Measurements from ENCODE around the gene ZNF81. TPM values are rescaled to one million over a fixed set of nuclear protein-coding genes. Genes with fewer than 3 reads are reported as not detected.

Gene ZNF81
- total RNA-seq, 1 experiment from 2014 or later, result 4.8 TPM

DNA sequence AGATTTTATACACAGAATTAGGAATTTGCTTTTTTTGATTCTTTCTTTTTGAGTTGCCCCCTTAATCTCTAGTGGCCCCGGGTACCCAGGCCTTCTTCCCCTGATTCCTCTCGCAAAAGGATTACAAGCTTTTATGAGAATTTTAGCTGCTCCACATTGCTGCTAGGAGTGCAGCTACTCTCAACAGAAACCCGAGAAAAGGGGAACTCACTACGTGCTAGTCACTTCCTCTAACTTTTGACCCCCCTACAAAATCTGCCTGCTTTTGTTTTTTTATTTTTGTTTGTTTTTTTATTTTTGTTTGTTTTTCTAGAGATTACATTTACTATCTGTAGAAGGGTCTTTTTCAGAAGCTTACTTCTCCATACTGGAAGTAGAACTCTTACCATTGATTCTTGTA is 64.1 kb downstream of the ZNF81 start:
- Histone ChIP-seq H3K4me3 (replicated peaks in 1 of 2; ENCODE audit: low read depth in 1 of 2, low read length in 2 of 2) (no peak overlapping the region), H3K9me2 (ENCODE audit: insufficient read depth) (no peaks in the 10 kb centered on the region), H3K4me2 (ENCODE audit: low read length) (no peak overlapping the region), H3K36me3 (ENCODE audit: control insufficient read depth in 1 of 2, insufficient read depth in 2 of 2, low read length in 2 of 2) (no peaks in the 10 kb centered on the region), H3K27ac (ENCODE audit: low read depth, low read length) (no peak overlapping the region), H3K27me3 (ENCODE audit: insufficient read depth, low read length) (no peaks in the 10 kb centered on the region), H3K9me3 (ENCODE audit: control insufficient read depth in 1 of 2, insufficient read depth in 1 of 2, low read depth in 1 of 2, low read length in 2 of 2) (no peaks in the 10 kb centered on the region), H4K20me1 (ENCODE audit: insufficient read depth) (no peaks in the 10 kb centered on the region), H3K9ac (ENCODE audit: low read length) (no peak overlapping the region), H3K79me2 (ENCODE audit: insufficient read depth, low read length) (no peaks in the 10 kb centered on the region), H2AFZ (ENCODE audit: low read depth, low read length, poor library complexity, severe bottlenecking) (no peak overlapping the region), H3K4me1 (ENCODE audit: control insufficient read depth in 1 of 2, insufficient read depth in 2 of 2, low read length in 2 of 2) (no peaks in the 10 kb centered on the region)
- CTCF ChIA-PET, result no interaction called here
- intact Hi-C loops (cut with micrococcal nuclease), result no loop called here
- RAD21 ChIA-PET (ENCODE audit: low non-redundant PET in 1 of 2, low total read pairs in 2 of 2, uncharacterized antibody in 2 of 2, unreplicated experiment in 2 of 2), result interaction anchor here in 1 of 2 experiments (0.6 kb wide), 1 partner anchor 68 kb away, joined by 3 read pairs; no protein-coding TSS in a partner anchor
- POLR2A ChIA-PET, result no interaction called here
- ATAC-seq (no peak), DNase-seq (ENCODE audit: low read depth, low spot score) (no peak)
- no TSS peak for BruUV-seq (replicated peaks)
- TF ChIP-seq SIN3A (IDR thresholded peaks at IDR 0.05; ENCODE audit: low read depth) (no peak), POLR2AphosphoS5 (IDR thresholded peaks at IDR 0.05; ENCODE audit: low read depth, low read length) (no peak), EZH2 (IDR thresholded peaks at IDR 0.05) (no peak)

GRCh38 chrX:47902161-47902560 is 65.5 kb downstream of the ZNF81 start:
- no peak overlapping the region for H3K4me2 ChIP-seq (ENCODE audit: low read length)
- no peaks in the 10 kb centered on the region for H3K79me2 ChIP-seq (ENCODE audit: insufficient read depth, low read length)
- H3K4me3 ChIP-seq (replicated peaks in 1 of 2; ENCODE audit: low read depth in 1 of 2, low read length in 2 of 2), result no peak overlapping the region
- intact Hi-C loops (cut with micrococcal nuclease), result no loop called here
- H3K27ac ChIP-seq (ENCODE audit: low read depth, low read length), result no peak overlapping the region
- H3K4me1 ChIP-seq (ENCODE audit: control insufficient read depth in 1 of 2, insufficient read depth in 2 of 2, low read length in 2 of 2), result no peaks in the 10 kb centered on the region
- TF ChIP-seq POLR2AphosphoS5 (IDR thresholded peaks at IDR 0.05; ENCODE audit: low read depth, low read length) (no peak), YY1 (IDR thresholded peaks at IDR 0.05; ENCODE audit: extremely low read depth, insufficient replicate concordance, low read depth, low read length) (no peak), ZNF274 (IDR thresholded peaks at IDR 0.05; ENCODE audit: low read depth, low read length) (no peak), CEBPB (IDR thresholded peaks at IDR 0.05; ENCODE audit: low read depth) (no peak), EZH2phosphoT487 (IDR thresholded peaks at IDR 0.05; ENCODE audit: borderline replicate concordance) (no peak), ELF1 (IDR thresholded peaks at IDR 0.05; ENCODE audit: borderline replicate concordance, low read depth) (no peak), SIN3A (IDR thresholded peaks at IDR 0.05; ENCODE audit: low read depth) (no peak), REST (IDR thresholded peaks at IDR 0.05; ENCODE audit: low read depth) (no peak), RAD21 (IDR thresholded peaks at IDR 0.05; ENCODE audit: low read depth) (no peak), SP1 (IDR thresholded peaks at IDR 0.05; ENCODE audit: low read depth) (no peak), JUND (IDR thresholded peaks at IDR 0.05) (no peak), FOSL1 (IDR thresholded peaks at IDR 0.05; ENCODE audit: low read depth) (no peak), TCF7L2 (IDR thresholded peaks at IDR 0.05; ENCODE audit: borderline replicate concordance, extremely low read depth, insufficient read depth, insufficient read length) (no peak), ZFX (IDR thresholded peaks at IDR 0.05) (no peak), SRF (IDR thresholded peaks at IDR 0.05; ENCODE audit: low read depth) (no peak), POLR2A (IDR thresholded peaks at IDR 0.05; ENCODE audit: borderline replicate concordance, extremely low read depth, insufficient read depth, insufficient read length) (no peak), EZH2 (IDR thresholded peaks at IDR 0.05) (no peak)
- TF ChIP-seq, protein P1, sequence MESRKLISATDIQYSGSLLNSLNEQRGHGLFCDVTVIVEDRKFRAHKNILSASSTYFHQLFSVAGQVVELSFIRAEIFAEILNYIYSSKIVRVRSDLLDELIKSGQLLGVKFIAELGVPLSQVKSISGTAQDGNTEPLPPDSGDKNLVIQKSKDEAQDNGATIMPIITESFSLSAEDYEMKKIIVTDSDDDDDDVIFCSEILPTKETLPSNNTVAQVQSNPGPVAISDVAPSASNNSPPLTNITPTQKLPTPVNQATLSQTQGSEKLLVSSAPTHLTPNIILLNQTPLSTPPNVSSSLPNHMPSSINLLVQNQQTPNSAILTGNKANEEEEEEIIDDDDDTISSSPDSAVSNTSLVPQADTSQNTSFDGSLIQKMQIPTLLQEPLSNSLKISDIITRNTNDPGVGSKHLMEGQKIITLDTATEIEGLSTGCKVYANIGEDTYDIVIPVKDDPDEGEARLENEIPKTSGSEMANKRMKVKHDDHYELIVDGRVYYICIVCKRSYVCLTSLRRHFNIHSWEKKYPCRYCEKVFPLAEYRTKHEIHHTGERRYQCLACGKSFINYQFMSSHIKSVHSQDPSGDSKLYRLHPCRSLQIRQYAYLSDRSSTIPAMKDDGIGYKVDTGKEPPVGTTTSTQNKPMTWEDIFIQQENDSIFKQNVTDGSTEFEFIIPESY (IDR thresholded peaks at IDR 0.05; ENCODE audit: extremely low read depth, insufficient replicate concordance, low read length), result no peak
- no peaks in the 10 kb centered on the region for H4K20me1 ChIP-seq (ENCODE audit: insufficient read depth)
- DNase-seq (ENCODE audit: low read depth, low spot score) (no peak), ATAC-seq (no peak)
- ChIA-PET RAD21 (ENCODE audit: low non-redundant PET in 1 of 2, low total read pairs in 2 of 2, uncharacterized antibody in 2 of 2, unreplicated experiment in 2 of 2) (no interaction called here), POLR2A (no interaction called here), CTCF (no interaction called here)
- H3K9ac ChIP-seq (ENCODE audit: low read length), result no peak overlapping the region
- no peak overlapping the region for H2AFZ ChIP-seq (ENCODE audit: low read depth, low read length, poor library complexity, severe bottlenecking)
- H3K27me3 ChIP-seq (ENCODE audit: insufficient read depth, low read length), result no peaks in the 10 kb centered on the region
- BruUV-seq (replicated peaks), result no TSS peak
- H3K36me3 ChIP-seq (ENCODE audit: control insufficient read depth in 1 of 2, insufficient read depth in 2 of 2, low read length in 2 of 2), result no peaks in the 10 kb centered on the region
- no peaks in the 10 kb centered on the region for H3K9me3 ChIP-seq (ENCODE audit: control insufficient read depth in 1 of 2, insufficient read depth in 1 of 2, low read depth in 1 of 2, low read length in 2 of 2)
- H3K9me2 ChIP-seq (ENCODE audit: insufficient read depth), result no peaks in the 10 kb centered on the region

Data from HCT116 (cell line).